HG03460 (cell line): ENCODE measurements around the gene TOB1.

Experiments
- ATAC-seq: cut with Tn5 transposase; IDR thresholded peaks from one replicate; pipeline ENCODE4 v1.9.1; 2021; ENCODE audit not compliant: unreplicated experiment

The TOB1 gene

GRCh38 chr17:50847566-50847965, 18.6 kb downstream of the TOB1 start:
- no peak for ATAC-seq

DNA sequence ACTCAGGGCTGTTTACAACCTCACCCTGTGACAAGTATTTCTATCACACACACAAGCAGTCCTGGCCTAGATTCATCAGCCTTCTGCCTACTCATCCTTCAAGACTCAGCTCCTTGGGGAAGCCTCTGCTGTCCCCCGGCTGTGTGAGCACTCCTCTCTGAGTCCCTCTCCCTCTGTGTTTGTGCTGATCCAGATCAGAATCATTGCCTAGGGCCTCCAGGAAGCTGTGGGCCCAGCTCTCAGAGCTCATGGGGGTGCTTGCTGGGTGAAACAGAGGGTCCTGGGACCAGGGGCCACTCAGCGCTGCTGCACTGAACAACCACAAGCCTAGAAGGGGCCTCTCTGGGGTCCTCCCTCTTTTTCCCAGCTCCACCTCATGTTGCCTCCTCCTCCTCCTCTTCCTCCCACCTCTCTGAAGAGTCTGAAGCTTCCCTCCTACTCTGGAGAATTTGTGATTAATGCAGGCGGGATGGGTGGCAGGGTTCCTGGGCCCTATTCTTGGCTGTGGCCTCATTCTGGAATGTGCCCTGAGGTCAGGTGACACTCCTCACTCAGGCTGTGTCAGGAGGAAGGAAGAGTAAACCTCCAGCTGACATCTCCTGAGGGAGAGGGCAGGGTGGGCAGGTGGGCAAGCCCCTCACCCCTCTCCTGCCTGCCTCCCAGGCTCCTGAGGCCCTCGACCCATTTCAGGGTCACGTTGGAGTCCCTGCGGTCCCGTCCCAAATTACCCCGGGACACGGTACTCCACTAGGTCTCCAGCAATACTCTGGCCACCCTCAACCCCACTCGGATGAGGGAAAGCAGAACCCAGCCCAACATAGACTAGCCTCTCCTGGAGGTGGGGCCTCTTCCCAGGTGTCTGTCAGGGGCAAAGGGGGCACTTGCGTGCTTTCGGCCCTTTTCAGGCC, 20.7 kb downstream of the TOB1 start:
- ATAC-seq = no peak

DNA sequence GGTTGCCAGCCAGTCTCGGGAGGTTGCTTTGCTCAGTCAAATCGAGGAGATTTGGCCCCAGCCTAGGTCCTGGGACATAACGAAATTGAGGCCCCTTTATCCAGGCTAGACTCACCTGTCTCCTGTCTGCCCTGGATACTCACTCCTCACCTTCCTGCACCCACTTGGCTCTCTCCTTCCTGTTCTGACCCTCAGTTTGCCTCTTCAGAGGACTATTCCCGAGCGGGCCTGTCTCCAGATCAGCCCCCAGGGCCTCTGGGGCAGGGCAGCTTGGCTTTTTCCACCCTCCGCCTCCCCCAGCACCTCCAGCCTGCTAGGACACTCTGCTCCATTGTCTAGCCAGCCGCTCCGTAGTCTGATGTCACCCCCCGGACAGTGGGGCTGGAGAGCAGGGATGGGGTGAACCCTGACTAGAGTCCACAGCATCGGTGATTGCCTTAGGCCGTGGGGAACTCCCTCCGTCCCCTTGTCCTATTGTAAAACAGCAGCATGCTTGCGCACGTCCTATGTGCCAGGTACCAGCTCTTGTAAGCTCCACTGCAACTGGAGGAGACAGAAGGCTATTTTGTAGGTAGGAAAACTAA, 21.9 kb downstream of the TOB1 start:
- no peak for ATAC-seq

DNA sequence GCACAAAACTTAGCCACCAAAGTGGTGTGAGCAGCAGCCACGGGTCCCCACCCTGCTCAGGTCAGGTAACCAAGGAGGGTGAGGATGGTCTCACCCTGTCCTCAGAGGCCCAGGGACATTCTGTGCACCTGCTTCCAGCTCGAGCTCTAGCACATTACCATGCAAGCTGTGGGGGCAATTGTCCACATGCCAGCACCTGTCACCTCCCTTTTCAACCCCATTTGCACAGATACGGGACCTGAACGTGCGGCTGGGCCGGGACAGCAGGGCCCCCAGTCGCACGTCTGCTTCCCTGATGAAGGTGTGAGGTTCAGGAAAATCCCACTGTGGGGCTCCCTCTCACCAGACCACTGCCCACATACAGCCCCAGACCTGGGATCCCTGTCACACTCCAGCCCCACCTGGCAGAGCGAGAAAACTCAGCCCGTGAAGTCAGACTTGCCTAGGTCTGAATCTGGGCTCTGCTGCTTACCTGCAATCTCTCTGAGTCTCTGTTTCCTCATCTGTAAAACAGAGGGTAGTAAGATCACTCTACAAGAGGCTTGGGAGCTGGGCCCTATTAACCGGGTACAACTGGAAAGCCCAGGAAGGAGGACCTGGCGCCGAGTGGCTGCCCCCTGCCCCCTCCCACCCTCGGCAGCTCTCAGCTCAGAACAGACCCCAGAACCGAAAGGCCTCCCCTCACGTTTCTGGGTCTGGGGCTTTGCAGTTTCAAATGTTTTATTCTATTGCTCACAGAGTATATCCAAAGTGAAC, 22.8 kb downstream of the TOB1 start:
- no peak for ATAC-seq

- no peak for ATAC-seq
Observed at GRCh38 chr17:50842506-50843149, 23.5 kb downstream of the TOB1 start.

DNA sequence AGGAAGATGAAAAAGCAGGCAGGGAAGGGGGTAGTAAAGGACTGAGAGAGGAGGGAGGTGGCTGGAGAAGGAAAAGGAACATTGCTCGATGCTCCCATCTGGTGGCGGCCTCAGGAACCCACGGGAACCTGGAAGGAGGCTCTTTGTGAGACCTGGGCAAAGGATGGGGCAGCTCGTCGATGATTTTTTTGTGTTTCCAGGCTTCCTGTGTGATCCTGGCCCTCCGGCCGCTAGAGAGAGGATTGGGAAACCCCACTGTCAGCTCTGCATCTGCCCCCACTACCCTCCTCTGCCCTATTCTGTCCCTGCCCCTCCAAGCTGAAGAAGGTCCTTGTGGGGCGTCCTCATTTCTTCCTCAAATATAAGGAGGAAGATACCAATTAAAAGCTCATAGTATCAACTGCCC, 24.2 kb downstream of the TOB1 start:
- no peak for ATAC-seq

DNA sequence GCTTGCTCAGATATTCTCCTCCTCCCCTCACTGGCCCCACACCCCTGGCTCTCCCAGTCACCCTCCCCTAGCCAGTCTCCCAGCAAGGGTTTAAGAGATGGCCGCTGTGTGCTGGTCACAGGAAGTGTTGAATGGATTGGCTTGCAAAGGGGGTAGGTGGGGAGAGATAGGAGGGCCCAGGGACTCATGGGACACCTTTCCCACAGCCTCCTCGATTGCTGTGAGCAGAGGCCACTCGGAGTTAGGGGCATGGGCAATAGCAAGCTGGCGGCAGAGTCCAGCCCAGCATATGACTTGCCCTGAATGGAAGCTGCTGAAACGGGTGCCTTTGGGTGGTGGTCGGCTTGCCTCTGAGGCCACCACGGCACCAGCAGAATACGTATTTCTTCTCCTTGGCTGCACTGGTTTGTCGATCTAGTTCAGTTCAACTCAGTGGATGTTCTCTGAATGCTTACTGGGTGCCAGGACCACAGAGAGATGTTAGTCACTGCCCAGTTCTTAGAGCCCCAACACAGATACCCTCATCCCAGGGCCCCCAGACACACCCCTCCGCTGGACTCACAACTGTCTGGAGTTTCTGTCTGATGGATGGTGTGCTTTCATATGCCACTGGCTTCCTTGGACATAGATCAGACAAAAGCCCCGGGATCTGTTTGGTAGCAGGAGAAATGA, 24.7 kb downstream of the TOB1 start:
- ATAC-seq = no peak

GRCh38 chr17:50840311-50840851, 25.8 kb downstream of the TOB1 start:
- ATAC-seq = no peak

GRCh38 chr17:50839591-50840310, 26.4 kb downstream of the TOB1 start:
- ATAC-seq = no peak

DNA sequence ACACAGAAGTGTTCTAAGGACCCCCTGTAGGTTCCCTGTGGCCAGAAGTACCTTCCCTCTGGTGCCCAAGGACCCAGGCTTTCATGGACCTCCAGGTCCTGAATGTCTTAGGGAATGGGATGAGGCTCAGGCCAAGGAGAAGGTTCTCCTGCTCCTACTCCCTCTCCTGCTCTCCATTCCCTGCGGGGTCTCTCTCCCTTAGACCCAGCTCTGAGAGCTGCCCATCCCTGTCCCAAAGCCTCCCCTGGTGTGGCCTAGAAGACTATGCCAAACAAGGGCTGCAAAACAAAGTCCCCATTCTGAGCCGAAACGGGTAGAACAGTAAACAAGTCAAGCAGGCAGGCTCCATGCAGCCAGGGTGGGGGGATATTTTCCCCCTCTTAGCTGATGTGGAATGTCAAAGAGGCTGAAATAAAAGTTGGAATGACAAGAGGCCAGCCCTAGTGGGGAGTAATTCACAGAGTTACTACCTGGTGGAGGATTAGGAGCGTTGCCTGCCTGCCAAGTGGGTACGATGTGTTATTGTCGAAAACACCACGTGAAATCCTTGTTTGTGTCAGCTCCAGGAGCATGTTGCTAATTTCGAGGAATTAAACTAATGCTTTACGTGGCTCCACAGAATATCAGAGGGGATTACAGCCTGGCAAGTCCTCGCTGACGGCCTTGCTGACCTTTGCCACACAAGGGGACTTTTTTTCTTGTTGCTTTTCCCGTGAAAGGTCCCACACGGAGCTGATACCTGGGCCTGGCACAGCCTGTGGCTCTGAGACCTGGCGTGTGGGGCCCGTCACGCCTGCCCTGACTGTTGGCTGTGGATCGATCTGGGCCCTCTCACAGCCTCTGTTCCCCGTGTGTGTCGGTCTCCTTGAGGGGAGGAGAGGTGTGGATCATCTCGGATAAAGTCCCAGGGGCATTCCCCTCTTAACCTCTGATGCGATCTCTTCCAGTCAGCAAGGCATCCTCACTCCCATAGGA, 27.9 kb downstream of the TOB1 start:
- no peak for ATAC-seq

DNA sequence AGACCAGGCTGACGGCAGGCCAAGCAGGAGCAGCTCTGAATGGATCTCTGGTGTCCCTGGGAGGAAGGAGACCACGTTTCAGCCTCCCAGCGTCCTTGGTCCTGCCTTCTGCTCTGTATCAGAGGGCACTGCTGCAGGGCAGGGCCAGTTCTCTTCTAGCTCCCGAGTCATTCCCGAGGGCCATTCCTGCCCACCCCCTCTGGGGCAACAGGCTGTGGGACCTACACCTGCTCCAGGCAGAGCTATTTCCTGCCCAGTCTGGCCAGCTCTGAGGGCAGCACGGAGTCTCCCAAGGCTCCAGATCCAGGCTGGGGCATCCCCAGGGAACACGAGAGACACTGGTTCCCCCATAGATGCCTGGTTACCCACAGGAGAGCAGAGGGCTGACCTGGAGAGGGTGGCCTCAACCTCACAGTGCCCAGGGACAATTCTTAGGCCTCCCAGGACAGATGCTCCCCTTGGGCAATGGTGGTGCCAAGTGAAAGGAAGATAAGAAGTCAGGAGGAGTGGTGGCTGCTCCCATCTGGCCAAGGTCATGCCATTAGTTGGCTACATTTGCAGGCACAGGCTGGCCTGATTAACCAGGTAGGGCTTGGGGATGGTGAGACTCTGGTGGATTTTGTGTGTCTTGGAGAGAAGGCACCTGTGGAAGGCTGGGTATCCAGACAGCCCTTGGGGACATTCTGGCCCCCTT, 28.7 kb downstream of the TOB1 start:
- no peak for ATAC-seq

- ATAC-seq = no peak
Observed at GRCh38 chr17:50836826-50837225, 29.3 kb downstream of the TOB1 start.

- ATAC-seq = no peak
Observed at GRCh38 chr17:50835301-50836234, 30.6 kb downstream of the TOB1 start, which contains the start of gene WFIKKN2. Gene WFIKKN2, plus strand, starts transcription at chr17:50835586. Its CDS starts 352 bp downstream, at chr17:50835938.

GRCh38 chr17:50834429-50835300, 31.5 kb downstream of the TOB1 start:
- ATAC-seq = no peak

DNA sequence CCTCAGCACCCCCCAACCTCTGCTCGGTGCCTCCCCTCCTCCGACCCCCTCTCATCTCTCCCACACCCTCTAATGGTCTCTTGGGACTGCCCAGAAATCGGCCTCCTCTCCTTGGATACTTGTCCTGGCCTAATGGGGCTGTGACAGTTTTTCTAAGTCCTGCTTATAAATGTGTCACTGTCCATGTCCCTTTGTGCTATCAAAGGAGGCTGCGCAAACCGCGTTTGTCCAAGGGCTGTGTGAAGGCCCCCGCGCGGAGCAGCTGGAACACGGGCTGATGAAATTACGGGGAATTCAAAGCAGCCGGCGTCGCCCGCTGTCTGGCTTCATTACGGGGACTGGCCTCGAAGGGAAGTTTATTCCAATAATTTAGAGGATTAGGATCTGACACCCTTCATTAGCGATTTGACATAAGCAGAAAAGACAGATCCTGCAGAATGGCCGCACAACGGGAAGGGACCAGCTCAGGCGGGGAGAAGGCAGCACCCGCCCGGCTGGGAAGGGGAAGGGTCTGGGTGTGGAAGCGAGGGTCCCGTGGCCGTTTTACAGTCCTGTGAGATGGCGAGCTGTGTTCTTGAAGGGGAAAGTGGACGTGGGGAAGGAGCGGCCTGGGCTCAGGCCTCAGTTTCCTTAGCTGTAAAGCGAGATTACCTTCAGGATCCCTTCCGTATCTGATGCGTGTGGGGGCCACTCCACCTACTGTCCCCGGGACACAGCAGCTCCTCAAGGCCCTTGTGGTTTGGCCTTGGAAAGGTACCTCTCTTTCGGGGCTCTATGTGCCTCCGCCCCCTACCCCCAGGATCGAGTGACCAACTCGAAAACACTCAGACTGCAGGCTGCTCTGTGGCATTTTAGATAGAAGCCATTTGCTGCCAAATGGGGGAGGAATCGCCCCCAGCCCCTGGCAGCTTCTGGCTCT, 32.4 kb downstream of the TOB1 start:
- no peak for ATAC-seq
